ENCODE data around the gene UBR4. TPM values are rescaled to one million over a fixed set of nuclear protein-coding genes. Genes with fewer than 3 reads are reported as not detected.

UBR4 gene
- total RNA-seq, 1 experiment from 2014 or later = 131 TPM

DNA sequence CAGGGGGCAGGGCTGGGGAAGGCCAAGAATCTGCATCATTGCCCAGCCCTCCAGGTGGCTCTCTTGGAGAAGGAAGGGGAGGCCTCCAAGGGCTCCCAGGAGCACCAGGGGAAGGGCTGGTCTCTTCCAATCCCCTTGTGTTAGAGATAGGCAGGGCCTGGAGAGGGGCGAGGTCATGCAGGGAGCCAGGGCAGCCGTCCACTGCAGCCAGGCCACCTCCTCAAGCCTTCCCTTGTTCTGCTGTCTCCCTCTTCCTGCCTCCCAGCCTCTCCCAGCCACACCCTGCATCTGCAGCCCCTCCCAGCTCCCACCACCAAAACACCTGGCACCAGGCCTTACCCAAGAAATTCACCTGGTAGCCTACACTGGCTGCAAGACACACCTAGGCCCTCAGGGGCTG lies 148.3 kb downstream of the UBR4 start:
- H3K36me3 Mint-ChIP-seq (ENCODE audit: insufficient read depth in 1 of 3, low read depth in 3 of 3) = peaks cover 4 to 7% (median 5%) of the 10 kb centered on the region in 3 experiments
- peaks cover 12 to 15% of the 10 kb centered on the region in 2 experiments for H3K9me3 Mint-ChIP-seq
- Histone ChIP-seq H4K5ac (ENCODE audit: insufficient read length, low read depth, low read length) (no peak overlapping the region), H3K27me3 (ENCODE audit: insufficient read depth, low read length) (no peaks in the 10 kb centered on the region), H3K4me1 (ENCODE audit: insufficient read depth, low read length) (no peaks in the 10 kb centered on the region), H3K4me2 (ENCODE audit: insufficient read depth, insufficient read length, low read length) (no peak overlapping the region), H3K14ac (ENCODE audit: insufficient read depth, low read length) (no peak overlapping the region), H4K8ac (replicated peaks; ENCODE audit: insufficient read length, low read depth, low read length) (no peak overlapping the region), H3K27ac (ENCODE audit: insufficient read length, low read depth, low read length) (no peak overlapping the region), H3K4ac (ENCODE audit: low read depth, low read length) (no peak overlapping the region), H4K20me1 (ENCODE audit: control insufficient read depth, insufficient read depth, insufficient read length) (no peaks in the 10 kb centered on the region), H4K91ac (ENCODE audit: insufficient read length, low read depth, low read length) (no peak overlapping the region), H2BK12ac (ENCODE audit: insufficient read length, low read depth, low read length) (no peak overlapping the region), H3K9ac (ENCODE audit: extremely low read depth, insufficient read length, low read length) (no peak overlapping the region), H3K56ac (ENCODE audit: insufficient read length, low read depth, low read length) (no peak overlapping the region), H3K18ac (ENCODE audit: insufficient read length, low read depth, low read length) (no peak overlapping the region), H2AFZ (ENCODE audit: low read length) (no peak overlapping the region), H2BK5ac (ENCODE audit: insufficient read length, low read length) (no peak overlapping the region), H3K23me2 (ENCODE audit: insufficient read length, low read depth, low read length, poor library complexity, severe bottlenecking) (no peaks in the 10 kb centered on the region), H3K79me2 (ENCODE audit: insufficient read depth, low read length) (no peaks in the 10 kb centered on the region), H3K23ac (ENCODE audit: insufficient read length, low read depth, low read length) (no peak overlapping the region), H2BK15ac (ENCODE audit: low read depth, low read length) (no peak overlapping the region), H3K9me3 (ENCODE audit: control insufficient read depth, low read depth, low read length) (no peaks in the 10 kb centered on the region), H2BK20ac (ENCODE audit: low read depth, low read length, poor library complexity, severe bottlenecking) (no peak overlapping the region), H2BK120ac (ENCODE audit: low read depth, low read length, poor library complexity, severe bottlenecking) (no peak overlapping the region), H3K79me1 (ENCODE audit: insufficient read depth, low read depth, low read length, poor library complexity, severe bottlenecking) (no peaks in the 10 kb centered on the region), H3T11ph (ENCODE audit: low read length) (no peak overlapping the region), H2AK5ac (ENCODE audit: insufficient read length, low read length) (no peak overlapping the region)
- H3K27ac Mint-ChIP-seq = no peak overlapping the region
- H3K4me1 Mint-ChIP-seq = peaks cover under 1 to 6% of the 10 kb centered on the region in 2 experiments; a peak in 2 of 4 replicates
- peaks cover 12% of the 10 kb centered on the region for H3K27me3 Mint-ChIP-seq (ENCODE audit: low read depth)
- DNase-seq = no peak
- no CpG with 5 or more reads among the region's 2 CpGs for WGBS (ENCODE audit: extremely low coverage, insufficient read length, low lambda C conversion rate)
- TF ChIP-seq, protein P1, sequence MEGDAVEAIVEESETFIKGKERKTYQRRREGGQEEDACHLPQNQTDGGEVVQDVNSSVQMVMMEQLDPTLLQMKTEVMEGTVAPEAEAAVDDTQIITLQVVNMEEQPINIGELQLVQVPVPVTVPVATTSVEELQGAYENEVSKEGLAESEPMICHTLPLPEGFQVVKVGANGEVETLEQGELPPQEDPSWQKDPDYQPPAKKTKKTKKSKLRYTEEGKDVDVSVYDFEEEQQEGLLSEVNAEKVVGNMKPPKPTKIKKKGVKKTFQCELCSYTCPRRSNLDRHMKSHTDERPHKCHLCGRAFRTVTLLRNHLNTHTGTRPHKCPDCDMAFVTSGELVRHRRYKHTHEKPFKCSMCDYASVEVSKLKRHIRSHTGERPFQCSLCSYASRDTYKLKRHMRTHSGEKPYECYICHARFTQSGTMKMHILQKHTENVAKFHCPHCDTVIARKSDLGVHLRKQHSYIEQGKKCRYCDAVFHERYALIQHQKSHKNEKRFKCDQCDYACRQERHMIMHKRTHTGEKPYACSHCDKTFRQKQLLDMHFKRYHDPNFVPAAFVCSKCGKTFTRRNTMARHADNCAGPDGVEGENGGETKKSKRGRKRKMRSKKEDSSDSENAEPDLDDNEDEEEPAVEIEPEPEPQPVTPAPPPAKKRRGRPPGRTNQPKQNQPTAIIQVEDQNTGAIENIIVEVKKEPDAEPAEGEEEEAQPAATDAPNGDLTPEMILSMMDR (conservative IDR thresholded peaks at IDR 0.05) = no peak
- no peak overlapping the region for H3K4me3 Mint-ChIP-seq
